ENCODE results near the gene NUDT21.
"Not testable (repeated sequence)": the region's sequence is repeated elsewhere in the genome, so short reads cannot be mapped to it uniquely, and the experiment has no call there.

Gene NUDT21

DNA sequence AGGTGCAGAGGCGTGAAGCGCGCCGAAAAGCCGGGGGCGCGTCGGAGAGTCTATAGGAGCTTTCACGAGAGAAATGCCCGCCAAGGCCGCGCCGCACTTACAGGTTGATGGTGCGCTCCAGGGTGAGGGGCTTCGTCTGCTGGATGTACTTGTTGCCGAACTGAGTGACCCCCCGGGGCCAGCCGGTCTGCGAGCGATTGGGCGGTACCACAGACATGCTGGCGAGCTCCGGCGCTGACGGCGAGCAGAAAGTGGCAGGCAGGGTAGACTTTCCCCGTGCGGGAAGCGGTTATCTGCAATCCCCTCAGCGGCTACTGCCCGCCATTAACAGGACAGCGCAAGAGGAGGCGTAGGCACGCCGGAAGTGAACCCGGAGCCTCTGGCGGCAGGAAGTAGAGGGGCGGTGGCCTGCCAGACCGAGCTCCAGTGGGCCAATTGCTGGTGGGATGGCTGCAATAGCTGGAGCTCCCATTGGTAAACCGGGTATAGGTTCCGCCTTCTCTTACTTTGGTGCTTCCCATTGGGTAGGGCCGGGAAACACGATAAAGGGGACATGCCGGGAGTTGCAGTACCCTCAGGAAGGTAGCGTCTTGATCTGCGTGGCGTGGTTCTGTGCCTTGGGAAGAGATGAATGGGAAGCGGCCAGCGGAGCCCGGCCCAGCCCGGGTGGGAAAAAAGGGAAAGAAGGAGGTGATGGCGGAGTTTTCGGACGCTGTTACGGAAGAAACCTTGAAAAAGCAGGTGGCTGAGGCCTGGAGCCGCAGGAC is at the start of gene NUDT21, which contains the start of gene OGFOD1:
TSS of gene NUDT21 (minus strand) at position 347 of the 767 bp plus-strand sequence. CDS start at position 217, 130 bp downstream.
TSS of gene OGFOD1 (plus strand) at position 569 of the 767 bp plus-strand sequence. CDS start at position 628, 59 bp downstream.
- peak; percentile 97 for DNase-seq

DNA sequence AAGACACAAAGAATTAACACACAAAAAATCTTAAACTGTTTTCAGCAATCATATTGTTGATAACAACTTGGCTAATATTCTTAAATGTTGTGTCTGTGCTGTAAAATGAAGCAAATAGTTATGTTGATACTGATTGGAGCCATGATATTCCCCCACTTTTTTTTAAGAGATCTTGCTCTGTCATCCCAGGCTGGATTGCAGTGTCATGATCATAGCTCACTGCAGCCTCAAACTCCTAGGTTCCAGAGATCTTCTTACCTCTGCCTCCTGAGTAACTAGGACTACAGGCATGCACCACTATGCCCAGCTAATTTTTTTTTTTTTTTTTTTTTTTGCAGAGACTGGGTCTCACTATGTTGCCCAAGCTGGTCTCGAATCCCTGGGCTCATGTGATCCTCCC is 42.7 kb upstream of the NUDT21 start:
- no peak for DNase-seq

DNA sequence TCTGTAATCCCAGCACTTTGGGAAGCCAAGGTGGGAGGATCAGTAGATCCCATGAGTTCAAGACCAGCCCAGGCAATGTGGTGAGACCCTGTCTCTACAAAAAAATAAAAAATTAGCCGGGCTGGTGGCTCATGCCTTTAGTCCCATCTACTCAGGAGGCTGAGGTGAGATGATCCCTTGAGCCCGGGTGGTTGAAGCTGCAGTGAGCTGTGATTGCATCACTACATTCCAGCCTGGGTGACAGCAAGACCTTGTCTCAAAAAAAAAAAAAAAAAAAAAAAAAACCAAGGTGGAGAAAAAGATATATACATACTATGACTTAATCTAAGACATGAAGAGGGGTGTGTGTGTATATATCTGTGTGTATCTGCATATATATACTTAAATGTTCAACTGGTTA is 42.0 kb upstream of the NUDT21 start:
- no peak for DNase-seq

DNA sequence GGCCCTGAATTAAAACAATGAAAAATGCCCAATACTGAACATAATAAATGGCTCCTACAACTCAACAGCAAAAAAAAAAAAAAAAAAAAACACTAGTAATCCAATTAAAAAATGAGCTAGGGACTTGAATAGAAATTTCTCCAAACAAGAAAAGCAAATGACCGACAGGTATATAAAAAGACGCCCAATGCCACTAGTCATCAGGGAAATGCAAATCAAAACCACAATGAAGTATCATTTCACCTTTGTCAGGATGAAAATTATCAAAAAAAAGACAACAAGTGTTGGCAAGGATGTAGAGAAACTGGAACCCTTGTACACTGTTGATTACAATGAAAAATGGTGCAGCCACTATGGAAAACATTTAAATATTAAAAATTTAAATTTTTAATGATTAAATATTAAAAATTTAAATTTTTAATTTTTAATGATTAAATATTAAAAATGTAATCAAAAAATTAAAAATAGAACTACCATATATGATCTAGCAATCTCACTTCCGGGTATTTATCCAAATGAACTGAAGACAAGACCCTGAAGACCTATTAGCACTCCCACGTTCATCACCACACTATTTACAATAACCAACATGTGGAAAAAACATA is 40.6 kb upstream of the NUDT21 start:
- no peak for DNase-seq

DNA sequence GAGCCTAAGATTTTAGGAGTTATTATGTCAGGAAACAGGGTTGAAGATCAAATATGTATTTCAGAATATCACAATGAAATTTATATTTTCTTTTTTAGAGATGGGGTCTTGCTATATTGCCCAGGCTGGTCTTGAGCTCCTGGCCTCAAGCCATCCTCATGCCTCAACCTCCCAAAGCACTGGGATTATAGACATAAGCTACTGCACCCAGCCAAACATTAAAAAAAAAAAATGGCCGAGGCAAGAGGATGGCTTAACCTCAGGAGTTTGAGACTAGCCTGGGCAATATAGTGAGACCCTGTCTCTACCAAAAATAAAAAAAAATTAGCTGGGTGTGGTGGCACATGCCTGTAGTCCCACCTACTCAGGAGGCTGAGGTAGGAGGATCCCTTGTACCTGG is 37.7 kb upstream of the NUDT21 start:
- not testable (repeated sequence) for DNase-seq

DNA sequence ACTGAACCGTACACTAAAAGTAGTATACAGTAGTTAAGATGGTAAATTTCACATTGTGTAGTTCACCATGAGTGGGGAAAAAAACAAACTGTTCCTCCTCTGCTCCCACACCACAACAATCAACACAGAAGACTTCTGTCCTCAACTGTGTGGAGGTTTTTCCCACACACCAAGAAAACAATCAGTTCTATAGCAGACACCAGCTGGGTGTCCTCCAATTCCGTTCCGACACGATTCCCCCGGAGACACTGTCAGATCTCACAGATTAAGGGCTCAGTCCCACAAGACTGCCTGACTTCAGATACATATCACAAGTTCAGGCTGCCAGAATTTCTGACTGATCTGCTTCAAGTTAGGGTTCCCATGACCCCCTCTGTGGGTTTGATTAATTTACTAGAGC is 36.9 kb upstream of the NUDT21 start:
- DNase-seq = no peak

DNA sequence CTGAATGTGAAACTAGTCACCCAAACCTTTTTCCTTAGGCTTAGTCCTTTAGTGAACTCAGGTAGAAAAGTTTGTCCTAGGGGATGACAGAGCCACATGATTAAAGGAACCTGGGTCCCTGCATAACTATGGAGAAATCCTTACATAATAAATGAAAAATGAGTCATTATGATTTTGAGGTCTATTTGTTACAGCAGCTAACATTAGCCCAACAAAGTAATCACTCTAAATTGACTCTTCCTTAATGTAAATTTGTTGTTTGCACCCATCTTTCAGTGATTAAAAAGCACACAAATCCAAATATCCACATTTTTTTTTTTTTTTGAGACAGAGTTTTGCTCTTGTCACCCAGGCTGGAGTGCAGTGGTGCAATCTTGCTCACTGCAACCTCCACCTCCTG is 32.3 kb upstream of the NUDT21 start:
- DNase-seq = no peak

DNA sequence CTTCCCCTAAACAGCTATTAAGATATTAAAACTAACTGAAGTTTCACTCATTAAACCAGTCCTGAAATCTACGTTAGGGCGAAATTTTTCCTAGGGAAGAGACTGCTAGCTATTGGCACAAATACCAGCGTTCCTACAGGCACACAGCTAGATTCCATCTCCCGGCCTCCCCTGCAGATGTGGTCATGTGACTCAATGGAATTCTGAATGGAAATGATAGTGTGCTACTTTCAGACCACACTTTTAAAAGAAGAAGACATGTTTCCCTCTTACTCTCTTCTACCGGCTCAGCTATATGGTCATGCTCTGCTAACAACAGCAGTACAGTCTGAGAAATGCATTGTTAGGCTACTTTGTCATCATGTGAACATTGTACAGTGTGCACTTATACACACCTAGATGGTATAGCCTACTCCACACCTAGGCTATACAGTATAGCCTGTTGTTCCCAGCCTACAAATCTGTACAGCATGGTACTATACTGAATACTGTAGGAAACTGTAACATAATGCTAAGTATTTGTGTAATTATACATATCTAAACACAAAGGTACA is 31.6 kb upstream of the NUDT21 start:
- DNase-seq = no peak

DNA sequence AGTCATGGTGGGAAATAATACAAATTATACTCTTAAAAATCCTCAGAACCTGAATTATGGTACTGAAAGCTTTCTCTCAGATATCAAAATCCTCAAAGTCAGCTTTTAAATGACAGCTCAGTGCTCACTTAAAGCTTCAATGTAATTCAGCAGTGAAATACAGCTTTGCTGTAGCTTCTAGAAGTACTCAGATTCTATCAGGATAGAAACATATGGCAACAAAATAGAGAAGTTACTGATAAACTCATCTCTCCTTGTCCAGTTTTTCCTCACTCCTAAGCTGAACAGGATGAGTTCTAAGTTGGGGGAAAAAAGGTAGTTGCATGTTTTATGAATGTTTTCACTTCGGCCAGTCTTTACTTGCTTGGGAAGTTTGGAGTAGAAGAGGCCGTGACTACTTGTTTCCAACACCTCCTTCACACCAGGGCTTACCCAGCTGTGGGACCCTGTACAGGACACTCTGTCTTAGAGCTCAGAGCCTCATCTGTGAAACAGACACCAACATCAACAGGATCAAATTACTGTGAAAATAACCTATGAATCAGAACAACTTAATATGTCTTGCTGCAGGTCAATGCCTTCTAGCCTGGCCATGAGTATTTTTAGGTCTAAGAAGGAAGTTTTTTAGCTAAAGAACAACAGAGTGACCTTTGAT is 30.5 kb upstream of the NUDT21 start:
- DNase-seq = no peak

DNA sequence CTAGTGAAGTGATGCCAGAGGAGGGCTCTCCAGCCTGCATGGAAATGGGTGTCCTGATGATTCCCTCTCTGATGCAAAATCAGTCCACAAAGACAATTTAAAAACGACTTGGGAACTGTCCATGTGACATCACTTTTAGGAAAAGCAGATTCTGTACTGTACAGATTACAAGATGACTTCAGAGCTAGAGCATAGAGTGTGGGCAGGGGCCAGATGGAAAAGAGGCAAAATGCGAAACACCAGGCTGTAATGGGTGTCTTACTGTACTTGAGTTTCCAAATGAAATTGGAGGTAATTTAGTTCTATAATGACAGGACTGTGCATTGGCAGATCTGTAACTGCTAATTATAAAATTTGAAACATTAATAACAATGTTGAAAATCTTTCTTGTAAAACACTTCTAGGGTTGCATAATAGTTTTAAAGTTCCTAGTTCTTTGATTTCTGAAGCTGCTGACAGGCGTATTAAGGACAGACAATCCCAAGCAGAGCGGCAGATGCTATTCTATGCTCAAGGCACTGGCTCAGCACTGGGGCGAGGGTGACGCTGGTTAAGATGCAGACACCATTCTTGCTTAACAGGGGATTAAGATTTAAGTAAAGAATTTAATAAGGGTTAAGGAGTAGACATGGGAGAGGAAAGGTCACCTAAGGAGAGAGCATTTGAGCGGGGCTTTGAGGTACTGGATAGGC is 29.8 kb upstream of the NUDT21 start:
- DNase-seq = no peak

DNA sequence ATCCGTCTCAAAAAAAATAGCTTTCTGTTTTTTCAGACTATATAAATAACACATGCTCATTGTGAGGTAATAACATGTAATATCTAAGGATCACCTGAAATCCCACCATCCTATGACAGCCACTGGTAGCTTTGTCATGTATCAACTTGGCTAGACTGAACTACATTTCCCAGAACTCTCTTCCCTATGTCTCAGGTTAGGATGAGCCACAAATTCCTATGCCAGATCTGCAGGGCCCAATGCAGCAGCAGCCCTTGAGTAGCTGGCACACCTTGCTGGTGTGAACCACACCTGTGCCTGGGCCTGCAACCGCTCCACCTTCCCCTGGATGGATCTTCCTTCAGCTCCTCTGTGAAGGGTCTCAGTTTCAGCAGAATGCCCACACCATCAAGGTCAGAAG is 28.3 kb upstream of the NUDT21 start:
- DNase-seq = no peak

DNA sequence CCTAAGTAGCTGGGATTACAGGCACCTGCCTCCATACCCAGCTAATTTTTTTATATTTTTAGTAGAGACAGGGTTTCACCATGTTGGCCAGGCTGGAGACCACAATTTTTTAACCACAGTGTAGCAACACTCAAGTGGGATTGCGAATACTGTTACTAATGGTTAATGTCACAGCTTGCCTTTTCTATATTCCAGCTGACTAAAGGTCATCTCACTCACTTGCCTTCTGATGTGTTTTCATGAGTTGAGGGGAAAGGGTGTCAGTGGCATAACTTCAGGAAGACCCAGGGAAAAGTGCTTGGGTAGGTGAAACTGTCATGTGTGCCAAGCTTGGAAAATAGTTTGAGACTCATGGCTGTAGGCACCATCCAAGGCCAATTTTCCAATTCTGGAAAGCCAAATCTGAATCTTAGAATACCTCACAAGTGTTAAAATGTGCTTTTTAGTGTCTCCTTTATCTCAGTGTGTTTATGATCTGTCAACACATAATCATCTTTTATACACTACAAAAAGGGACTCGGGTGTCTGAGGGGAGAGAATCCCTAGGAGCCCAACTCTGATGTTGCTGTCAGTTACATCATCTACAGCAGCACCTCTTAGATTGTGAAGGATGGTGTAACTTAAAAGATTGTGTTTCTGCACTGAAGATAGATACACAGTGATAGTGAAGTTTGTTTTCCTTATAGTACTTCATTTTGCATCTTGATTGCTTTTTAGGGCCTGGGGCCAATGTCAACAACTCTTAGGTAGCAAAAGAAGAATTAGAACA is 27.3 kb upstream of the NUDT21 start:
- DNase-seq = no peak

DNA sequence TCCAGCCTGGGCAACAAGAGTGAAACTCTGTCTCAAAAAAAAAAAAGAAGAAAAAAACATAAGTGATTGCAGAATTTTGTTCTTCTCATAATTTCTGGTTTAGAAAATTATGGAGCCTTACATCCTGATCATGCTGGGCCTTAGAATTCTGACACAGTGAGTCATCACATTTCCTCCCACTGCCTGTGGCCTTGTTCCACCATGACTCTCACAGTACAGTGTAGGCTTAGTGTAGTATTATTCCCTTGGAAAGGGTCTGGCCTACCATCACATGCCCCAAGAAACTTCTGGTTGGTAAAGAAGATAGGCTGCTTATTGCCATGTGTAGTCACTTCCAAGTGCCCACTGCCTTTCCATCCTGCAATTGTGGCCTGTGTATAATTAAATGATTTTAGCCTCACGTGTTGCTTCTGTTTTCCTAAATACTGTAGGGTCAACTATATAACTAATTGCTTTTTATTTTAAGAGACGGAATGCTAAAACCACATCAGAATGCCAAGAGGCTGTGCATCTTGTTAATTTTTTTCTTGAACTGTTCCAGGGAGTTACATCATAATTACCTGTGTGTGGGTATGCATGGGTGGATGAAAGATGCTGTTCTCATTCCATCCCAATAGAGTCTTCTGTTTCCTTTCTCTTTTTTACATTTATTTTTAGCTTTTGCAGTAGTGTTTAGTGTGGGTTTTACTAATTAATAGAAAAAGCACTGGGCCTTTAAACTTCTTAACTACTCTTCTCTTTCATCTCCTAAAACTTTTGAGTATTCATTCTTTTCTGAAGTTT is 26.2 kb upstream of the NUDT21 start:
- DNase-seq = peak; percentile 83

DNA sequence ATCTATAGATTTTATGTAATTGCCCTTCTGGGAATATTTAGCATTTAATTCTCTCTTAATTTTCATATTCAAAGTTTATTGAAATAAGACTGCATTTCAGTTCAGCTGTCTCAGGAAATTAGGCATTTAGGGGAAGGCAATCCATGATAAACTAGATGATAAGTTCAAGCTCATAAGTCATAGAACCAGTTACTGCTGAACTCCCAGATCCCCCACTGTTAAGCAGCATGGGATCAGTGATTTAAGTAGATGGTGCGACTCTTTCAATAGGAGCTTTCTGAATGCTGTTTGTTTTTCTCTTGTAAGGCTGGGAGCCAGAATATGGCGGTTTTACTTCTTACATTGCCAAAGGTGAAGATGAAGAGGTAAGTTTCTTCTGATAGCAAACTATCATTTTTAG is 24.1 kb upstream of the NUDT21 start:
- DNase-seq = no peak

DNA sequence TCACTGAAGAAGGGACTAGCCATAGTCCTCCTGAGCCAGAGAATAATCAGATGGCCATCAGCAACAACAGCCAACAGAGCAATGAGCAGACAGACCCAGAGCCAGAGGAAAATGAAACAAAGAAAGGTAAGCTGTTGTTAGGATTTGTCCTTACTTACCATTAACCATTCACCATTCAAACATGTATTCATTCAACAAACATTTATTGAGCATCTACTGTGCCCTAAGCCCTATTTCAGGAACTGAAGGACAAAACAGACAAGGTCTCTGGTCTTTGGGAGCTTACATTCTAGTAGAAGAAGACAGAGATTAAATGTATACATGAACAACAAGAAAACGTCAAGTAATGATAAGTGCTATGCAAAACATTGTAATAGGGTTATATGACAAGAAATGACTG is 19.5 kb upstream of the NUDT21 start:
- no peak for DNase-seq

DNA sequence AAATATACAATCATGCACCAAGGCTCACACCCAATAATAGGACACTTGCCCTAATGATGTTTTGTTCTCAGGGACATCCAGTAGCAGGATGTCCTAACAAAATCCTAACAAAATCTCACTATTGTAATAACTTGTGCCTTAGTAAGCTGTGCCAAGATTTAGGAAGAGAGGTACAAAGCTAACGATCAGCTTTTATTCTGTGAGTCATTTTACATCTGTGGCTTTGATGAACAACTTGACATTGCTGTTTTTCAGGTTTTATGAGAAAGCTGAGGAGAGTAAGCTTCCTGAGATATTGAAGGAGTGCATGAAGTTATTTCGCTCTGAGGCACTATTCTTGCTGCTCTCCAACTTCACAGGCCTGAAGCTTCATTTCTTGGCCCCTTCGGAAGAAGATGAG is 19.1 kb upstream of the NUDT21 start:
- DNase-seq = no peak

DNA sequence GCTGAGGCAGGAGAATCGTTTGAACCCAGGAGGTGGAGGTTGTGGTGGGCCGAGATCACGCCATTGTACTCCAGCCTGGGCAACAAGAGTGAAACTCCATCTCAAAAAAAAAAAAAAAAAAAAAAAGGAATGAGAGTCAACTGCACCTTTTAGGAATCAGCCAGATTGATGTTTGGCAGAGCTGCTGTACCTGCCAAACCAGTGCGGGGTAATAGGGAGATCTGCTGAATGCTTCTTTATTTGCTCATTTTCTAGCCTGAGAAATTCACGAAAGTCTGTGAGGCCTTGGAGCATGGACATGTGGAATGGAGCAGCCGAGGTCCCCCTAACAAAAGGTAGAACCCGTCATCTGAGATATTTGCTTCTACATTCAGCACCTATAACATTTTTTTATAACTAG is 18.6 kb upstream of the NUDT21 start:
- no peak for DNase-seq

DNA sequence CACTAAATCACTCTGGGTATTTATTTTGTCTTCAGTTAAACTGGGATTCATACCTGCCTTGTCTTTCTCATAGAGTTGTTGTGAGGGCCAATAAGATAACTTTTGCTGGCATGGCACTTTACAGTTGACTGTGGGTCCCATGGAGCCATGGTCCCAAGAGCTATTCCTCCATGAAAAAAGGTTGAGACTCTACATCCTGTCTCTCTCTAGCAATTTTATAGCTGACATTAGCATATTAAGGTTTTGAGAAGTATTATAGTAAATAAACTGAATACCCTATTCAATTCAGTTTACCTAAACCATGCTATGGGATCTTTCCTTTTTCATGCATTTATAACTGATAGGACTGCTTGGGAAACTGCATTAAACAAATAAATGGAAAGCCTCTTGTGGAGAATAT is 17.7 kb upstream of the NUDT21 start:
- no peak for DNase-seq

DNA sequence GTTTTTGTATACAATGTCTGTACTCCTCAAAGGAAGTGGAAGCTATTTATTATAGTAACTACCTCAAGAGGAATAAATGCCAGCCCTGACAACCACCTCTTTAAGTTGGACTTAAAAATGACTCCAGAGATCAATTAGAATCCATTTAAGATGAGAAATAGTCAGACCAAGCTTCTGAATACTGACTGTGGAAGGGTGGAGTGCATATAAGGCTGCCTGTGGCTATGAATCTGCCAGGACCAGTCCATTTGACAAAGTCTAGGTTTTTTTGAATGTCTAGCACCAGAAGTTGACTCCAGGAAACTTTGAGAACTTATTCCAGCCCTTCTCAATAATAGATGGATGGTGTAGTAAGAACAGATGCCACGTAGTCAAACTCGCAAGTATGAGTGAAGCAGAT is 15.2 kb upstream of the NUDT21 start:
- DNase-seq = no peak

DNA sequence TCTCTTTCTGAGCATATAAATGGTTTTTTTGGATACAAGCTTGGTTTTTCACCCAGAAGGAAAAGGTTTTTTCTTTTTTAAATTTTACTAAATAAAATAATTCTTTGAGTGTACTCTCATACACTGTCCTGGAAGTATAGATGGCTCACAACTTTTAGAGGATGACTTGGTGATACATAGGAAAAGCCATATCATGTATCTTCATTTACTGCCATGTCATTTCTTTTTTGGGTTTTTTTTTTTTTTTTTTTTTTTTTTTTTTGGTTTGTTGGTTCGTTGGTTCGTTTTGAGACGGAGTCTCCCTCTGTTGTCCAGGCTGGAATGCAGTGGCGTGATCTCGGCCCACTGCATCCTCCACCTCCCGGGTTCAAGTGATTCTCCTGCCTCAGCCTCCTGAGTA is 12.0 kb upstream of the NUDT21 start:
- DNase-seq = no peak

DNA sequence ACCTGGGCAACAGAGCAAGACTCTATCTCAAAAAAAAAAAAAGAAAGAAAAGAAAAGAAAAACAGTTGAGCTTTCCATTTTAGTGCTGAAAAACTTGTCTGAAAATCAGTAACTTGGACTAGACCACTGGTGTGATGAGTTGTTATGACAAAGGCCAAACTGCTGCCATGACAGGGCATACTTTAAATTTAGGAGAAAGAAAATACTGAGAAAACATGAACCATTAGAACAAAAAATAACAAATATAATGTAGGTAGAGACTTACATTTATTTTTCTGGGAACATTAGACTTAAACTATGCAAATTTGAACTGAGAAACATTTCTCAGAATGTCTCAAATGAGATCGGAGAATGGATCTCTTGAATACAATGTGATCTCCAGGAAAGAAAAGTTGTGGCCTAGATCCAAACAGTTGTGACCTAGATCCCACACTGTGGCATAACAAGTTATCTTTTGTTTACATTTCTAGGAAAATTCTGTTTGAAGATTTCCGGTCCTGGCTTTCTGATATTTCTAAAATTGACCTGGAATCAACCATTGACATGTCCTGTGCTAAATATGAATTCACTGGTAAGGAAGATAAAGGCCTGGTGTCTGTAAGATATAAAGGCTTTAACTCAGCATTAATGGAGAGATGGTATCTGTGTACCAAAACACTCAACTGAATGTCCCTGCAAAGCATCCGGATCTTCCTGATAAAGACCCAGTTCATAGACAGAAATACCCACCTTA is 11.1 kb upstream of the NUDT21 start:
- DNase-seq = no peak

All from NCI-H226 (cell line).